Measurements from ENCODE around the gene SLC1A7. TPM values are rescaled to one million over a fixed set of nuclear protein-coding genes. Genes with fewer than 3 reads are reported as not detected.

Gene SLC1A7
- total RNA-seq, 1 experiment from 2014 or later = not detected

DNA sequence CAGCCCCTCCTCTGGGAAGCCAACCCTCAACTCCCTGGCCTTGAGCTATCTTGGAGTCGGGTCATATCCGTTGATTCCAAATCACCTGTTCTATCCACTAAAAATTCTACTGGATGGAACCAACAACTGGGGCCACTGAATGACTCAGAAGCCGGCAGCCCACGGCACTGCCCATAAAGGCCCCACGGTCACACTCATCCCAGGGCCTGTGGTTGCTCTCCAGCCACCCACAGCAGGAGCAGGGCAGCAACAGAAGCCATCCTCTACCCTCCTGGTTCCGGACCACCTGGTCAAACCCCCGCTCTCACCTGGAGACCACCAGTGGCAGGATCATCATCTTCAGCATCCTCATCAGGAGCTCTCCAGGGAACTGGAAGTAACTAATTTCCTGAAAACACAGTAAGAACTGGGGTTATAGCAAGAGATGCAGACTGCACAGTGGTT is 8.4 kb downstream of the SLC1A7 start:
- DNase-seq (ENCODE audit: low read depth) = peak; percentile 10

DNA sequence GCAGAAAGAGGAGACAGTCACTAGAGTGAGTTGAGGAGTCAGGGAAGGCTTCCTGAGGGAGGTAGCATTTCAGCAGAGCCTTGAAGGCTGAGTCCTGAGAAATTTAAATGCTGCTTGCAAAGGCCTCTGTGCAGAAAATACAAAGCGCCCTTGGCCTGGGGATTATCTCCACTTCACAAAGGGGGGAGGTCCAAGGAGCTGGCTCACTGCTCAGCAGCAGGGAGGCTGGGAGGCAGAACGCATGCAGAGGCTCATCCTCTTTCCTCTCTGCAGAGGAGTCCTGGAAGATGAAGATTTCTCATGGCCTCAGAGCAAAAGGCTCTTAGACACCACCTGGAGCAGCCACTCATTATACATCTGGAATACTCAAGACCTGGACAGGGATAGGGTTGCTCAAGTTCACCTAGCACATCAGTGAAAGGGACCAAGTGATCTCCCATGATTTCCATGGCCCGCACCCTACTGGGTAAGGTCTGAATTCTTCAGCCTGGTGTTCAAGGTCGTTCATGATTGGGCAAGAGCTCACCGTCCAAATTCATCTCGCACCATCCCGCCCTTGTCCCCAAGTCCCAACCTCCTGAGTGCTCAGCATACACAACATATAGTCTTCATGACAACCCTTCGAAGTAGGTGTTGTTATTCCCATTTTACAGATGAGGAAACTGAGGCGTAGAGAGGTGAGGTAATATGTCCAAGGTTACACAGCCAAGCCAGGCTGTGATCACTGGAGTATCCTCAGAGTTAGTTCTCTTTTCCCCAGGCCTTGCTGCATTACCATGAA is 9.0 kb downstream of the SLC1A7 start:
- no peak for DNase-seq (ENCODE audit: low read depth)

DNA sequence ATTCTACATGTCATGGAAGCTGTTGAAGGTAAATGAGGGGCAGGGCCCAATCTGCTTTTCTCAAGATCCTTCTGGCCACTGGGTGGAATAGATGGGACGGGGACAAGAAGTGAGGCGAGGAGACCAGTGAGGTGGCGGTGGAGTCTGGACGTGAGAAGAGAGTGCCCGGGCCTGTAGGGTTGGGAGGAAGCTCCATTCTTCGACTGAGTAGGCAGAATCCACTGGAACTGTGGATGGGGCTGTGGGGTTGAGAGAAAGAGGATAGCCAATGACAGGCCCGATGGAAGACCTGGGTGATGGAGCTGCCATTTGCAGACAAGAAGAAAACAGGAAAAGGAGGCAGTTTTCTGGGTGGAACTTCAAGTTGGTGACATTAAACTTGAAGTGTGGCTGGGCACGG is 10.3 kb downstream of the SLC1A7 start:
- no peak for DNase-seq (ENCODE audit: low read depth)

DNA sequence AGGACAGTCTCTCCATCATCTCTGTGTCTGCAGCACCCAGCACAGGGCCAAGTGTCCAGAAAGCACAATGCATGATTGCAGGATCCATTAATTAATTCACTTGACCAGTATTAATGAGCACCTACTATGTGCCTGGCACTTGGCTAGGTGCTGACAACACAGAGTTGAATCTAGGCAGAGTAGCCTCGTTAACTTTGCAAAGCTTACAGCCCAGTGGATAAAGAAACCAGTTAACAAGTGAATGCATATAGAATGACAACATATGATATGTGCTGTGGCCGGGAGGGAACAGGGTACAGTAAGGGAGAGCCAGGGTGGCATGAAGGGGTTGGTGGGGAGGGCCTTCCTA is 10.9 kb downstream of the SLC1A7 start:
- DNase-seq (ENCODE audit: low read depth) = no peak

DNA sequence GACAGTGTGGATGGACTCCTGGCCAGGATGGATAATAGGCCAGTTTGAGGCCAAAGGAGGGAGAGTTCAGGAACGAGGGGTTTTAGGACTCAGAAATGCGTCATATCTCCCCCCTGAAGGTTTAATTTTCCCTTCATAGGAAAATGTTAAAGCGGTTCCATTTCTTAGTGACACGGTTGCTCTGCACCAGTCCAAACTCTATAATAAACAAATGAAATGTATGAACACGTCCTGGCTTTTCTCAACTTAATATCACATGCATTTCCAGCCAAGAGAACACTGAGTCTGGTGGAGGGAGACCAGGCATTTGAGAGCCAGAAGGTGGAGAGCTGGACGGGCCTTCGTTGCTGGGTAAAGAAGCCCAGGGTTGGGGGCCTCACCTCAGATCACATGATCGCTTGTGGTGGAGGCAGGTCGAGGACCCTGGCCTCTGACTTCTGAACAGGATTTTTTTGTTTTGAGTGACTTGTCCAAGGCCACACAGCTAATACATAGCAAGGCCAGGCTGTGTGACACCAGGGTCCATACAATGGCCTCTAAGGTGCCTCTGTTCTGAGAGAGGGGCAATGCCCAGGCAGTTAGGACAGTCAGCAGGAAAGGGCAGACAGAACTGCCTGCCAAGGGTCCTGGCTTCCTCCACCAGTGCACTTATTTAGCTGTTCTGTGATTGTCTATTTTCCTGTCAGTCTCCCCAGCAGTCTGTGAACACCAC is 11.4 kb downstream of the SLC1A7 start:
- DNase-seq (ENCODE audit: low read depth) = no peak

DNA sequence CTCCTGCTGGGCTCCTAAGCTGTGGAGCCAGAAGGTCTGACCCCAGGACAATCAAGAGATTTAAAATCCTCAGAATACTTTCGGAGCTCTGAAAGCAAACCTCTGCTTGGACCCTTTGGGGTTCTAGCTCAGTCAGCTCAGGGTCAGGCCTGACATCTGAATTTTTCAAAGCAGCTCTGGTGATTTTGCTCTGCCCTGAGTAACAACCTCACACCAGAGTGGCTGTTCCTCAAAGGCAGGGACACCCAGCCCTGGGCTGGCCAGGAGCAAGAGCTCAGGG is 11.9 kb downstream of the SLC1A7 start:
- DNase-seq (ENCODE audit: low read depth) = no peak

DNA sequence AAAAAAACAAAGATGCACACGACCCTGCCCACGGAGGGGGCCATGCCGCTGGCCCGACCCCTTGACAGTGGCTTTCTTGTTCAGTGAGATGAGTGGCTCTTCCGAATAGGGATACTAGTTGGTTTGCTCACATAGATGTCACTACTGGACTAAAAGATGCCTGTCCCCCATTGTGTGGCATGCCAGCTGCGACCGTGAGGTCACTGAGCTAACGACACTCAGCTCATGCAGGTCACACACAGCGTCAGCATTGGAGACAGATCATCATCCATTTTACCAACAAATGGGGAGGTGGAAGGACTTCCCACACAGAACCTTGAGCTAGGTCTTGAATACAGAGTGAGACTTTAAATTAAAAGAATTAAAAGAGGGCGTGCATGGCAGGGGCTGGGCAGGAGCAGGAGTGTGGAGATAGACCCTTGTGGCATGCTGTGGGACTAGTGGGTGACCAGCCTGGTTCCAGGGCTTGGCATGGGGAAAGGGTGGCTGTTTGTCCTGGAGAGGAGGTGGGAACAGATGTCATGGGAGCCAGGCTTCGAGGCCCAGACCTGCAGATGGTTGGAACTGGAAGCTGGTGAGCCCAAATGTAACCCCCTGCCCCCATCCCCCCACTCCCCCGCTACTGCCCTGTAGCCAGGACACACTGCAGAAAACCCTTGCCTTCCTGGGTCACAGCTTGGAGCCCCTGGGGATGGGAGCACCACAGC is 12.4 kb downstream of the SLC1A7 start:
- DNase-seq (ENCODE audit: low read depth) = no peak

DNA sequence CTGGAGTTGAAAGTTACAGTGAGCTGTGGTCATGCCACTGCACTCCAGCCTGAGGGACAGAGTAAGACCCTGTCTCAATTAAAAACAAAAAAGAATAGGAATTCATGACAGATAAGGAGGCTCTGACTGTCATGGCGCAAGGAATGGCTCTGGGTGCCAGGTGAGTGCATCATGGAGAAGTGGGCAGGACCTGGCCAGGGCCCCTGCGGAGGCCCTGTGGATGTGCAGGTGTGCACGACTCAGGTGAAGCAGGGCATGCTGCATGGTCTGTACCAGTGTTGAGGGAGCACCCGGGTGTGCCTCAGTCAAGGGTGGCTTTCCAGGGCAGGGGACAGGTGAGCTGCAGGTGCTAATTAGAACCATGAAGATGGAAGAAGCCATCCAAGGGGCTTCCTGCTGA is 14.0 kb downstream of the SLC1A7 start:
- DNase-seq (ENCODE audit: low read depth) = no peak

DNA sequence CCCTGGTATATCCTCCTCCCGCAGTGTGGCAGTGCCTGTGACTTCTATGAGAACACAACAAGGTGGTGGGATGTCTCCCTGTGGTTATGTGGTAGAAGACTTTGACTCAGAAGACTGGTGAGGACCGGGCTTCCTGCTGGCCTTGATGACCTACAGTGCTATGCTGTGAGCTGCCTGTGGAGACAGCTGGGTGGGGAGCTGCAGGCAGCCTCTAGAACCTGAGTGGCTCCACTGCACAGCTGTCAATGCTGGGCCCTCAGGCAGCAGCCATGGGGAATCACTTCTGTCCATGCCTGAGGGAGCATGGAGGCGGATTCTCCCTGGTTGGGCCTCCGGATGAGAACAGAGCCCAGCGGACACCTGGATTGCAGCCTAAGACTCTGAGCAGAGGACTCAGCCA is 14.9 kb downstream of the SLC1A7 start:
- DNase-seq (ENCODE audit: low read depth) = peak; percentile 73

DNA sequence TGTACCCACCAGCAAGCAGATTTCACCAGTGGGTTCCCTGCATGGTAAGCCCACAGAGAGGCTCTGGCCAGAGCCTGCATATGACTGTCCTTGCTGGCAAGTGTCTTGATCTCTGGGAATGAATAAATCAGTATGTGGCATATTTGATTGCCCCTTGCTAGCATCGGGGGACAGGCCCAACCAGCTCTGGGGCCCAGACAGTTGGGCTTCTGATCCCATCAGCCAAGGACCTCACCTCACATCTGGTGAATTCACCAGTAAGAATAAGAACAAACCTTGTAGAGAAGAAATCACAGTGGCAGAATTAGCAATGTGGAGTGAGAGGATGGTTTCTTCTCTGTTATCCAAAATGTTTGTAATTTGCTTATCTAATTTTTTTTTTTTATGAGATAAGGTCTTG is 15.9 kb downstream of the SLC1A7 start:
- no peak for DNase-seq (ENCODE audit: low read depth)

DNA sequence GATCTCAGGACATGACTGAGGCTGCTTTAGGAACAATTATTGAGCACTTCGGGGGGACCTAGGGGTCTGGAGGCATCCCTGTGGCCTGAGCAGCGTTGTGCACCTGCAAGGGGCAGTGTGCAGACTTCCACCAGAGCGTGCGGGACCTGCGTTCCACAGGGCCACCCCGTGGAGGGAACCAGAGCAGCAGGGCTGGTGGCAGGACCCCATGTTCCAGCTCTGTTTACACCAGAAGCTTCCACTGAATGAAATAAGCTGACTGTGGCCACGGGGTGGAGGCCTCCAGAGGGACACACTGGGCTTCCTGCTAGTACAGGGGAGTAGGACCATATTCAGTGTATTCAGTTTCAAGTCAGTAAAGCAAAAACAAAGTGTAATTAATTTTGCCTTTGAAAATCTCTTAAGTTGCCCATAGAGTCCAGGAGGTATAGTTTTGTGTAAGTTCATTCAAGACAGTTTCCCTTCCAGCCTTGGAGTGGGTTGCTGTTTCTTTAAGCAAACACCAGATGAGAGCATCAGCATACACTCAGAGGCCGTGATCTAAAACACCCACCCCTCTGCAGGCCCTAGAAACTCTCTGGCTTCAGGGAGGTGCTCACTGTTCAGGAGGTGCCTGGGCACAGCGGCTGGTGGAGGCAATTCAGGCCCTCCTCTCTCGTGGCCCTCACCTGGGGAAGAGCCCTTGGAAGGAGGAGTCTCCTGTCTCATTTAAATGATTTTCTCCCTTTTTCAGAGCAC is 16.6 kb downstream of the SLC1A7 start:
- DNase-seq (ENCODE audit: low read depth) = no peak

DNA sequence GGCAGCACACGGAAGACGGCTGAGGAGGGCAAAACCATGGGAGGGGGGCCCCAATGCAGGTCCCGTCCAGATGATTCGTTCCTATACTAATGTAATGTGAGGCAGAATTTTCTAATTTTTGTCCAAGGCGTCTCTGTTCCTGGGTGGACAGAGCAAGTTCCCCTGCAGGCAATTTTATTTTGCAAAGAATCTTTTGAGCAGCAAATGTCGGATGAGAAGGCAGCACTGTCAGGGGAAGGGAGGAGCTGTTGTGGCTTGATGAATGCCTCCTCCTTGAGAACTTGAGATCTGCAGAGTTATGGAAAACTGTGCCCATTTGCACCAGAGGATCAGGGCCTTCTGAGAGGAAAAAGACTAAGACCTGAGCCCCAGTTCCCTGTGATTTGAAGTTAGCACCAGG is 17.3 kb downstream of the SLC1A7 start:
- DNase-seq (ENCODE audit: low read depth) = no peak

DNA sequence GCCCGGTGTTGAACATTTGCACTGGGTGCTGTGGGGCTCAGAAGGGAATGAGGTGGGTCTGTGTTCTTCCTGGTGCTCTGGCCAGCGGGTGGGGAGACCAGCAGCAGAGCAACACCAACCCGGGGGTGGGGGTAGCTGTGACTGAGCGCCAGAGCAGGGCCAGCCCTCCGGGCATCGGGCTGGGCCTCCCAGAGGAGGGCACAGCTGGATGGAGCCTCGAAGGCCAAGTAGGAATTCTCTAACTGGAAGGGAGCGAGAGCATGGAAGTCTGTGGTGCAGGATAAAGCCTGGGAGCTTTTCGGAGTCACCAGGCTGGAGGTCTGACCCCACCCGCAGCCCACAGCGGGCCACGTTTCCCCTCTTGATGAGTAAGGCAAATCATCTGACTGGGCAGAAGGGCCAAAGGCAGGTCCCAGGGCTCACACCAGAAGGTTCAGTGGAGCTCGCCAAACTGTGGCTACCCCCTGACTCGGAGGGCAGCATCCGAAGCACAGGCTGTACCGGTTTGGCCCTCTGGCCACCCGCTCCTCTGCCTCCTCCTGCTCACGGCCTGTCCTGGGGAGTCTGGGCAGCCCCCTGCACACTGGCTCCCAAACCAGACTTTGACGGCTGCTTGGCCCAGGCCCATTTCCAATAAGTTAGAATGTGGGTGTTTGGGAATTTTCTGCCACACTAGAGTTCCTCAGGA is 18.8 kb downstream of the SLC1A7 start:
- peak; percentile 12 for DNase-seq (ENCODE audit: low read depth)

DNA sequence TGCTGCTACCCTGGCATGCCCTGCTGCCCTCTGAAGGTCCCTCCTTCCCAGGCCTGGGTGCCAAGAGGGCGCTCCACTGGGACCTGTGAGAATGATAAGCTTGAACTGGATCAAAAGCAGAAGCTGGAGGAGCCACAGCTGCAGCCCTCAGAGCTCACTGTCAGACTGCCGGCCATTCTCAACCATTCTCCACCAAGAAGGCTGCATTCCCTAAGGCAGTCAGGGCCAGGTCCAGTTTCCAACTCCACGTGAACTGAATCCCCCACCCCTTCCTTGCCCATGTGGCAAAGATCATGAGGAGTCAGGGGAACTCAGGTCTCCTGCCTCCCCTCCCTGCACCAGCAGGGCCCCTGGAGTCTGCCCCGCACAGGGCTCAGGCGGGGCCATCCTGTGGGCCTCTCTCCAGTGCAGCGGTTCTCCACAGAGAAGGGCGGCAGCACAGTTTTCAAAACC is 19.5 kb downstream of the SLC1A7 start:
- no peak for DNase-seq (ENCODE audit: low read depth)

DNA sequence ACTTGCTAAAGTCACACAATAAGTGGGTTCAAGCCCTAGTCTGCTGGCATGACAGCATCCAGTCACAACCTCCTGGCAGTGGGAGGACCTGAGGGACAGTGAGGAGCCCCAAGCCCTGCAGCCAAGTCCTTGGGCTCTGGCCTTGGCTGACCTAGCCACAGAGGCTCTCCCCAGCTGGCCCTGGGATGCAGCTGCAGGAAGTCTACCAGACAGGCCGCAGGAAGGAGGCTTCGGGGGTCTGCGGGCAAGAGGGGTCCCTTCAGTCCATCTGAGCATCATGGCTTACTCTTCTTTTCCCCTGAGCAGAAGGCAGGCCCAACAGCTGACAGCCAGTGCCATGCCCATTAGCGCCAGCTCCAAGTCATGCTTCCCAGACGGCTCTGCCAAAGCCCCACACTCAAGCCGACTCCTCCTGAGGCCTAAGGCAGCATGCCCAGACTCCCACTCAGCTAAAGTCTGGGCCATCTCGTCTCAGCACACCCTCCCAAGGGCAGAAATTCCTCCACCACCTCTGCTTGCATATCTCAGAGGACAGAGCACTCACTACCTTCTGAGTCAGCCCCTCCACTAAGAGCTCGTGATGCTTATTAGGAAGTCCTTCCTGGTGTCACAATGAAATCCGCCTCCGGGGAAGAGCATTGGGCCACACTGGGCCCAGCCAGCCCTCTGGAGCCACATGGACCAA is 20.1 kb downstream of the SLC1A7 start:
- no peak for DNase-seq (ENCODE audit: low read depth)

DNA sequence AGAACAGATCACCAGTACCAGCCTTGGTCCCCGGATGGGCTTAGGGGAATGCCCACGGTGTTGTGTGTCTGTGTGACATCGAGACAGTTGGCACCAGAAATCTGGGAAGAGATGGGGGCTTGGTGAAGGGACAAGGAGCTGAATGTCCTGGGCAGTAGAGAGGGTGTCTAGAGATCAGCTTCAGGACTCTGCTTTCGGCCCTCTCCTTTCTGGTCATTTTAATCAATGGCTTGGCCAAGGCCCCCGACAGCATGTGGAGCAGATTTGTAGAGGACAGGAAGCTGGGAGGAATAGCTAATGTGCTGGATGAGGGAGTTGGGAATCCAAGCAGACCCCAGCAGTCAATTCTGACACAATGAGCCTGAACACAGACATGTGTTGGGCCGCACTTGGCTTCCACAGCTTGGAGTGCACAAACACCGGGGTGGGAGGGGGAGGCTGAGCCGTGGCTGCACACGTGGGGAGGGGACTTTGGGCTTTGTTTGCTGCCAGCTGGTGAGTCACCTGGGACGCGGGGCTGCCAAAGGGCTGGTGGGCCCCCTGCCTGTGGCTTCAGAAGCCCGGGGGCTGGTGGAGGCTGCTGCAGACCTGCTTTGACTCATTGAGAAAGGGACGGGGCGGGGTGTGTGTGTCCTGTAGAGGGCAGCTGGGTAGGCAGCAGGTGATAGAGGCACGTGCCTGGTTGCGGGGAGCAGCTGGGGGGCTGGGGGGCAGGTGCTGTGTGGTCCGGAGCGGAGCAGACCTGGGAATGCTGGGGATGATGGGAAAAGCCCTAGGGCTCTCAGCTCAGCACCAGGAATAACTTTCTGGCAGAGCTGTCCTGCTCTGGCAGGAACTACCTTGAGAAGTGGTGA is 20.9 kb downstream of the SLC1A7 start:
- DNase-seq (ENCODE audit: low read depth) = no peak

DNA sequence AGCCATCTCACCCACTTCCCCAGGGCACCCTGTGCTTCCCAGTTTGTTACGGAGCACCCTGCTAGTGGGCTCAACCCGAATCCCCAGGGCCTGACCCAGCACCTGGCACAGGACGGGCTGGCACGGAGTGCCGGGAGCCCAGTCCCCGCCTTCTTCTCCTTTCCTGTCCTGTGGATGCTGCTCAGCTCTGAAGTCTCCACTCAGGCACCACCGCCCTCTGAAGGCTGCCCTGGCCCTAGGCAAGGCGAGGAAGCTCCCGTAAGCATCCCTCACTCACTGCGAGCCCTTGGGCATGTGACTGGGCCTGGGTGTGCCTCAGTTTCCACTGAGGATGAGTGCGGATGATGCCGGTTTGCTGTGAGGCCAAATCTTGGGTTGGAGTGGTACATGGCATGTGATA is 21.8 kb downstream of the SLC1A7 start:
- DNase-seq (ENCODE audit: low read depth) = no peak

DNA sequence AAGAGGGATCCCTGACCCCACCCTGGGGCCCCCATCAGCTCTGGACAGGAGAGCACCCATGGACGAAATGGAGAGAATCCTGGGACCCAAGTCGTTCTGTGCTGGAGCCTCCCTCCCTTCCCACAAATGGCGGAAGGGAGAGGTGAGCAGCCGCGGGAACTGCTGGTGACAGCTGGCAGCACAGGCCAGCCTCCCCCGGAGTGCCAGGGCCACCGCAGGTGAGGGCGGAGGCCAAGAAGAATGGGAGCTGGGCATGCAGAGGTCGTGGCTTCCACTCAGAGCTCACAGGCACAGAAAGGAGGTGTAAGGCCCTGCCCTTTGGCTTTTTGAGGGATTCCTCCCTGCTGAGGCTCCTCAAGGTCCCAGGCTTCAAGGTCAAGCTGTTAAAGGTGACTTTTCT is 24.6 kb downstream of the SLC1A7 start:
- DNase-seq (ENCODE audit: low read depth) = no peak

DNA sequence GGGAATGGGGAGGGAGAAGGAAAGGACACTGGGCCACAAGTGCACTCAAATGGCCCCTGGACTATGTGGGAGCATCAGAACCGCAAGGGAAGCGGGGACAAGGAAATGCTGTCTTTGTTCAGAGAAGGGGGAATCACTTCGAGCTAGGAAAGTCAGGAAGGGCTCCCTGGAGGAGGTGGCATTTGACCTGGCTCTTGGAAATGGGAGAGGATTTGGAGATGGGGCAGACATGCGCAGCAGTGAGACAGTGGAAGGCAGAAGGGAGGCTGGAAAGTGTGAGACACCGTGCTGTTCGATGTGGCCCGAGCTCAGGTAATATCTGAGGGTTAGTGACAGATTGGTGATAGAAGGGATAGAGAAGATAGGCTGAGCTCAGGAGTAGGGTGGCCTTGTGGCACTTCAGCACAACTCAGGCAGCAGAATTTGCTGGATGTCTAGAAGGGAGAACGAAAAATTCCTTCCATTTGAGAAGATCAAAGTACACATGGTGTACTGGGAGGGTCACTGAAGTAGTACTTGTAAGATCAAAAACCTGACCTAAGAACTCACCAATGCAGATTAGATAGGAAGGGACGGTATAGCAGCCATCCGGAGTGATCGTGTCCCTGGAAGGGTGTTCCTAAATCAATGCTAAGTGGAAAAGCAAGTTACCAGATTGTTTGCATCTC is 25.4 kb downstream of the SLC1A7 start:
- no peak for DNase-seq (ENCODE audit: low read depth)
